Trophoblast cell (in vitro differentiated cells and primary cell): Measurements from ENCODE around the gene HS6ST3.

Source experiments
- DNase-seq, 2 donors: peaks; one replicate each; pipeline ENCODE4 v3.0.0-alpha.2; 2016
- H2AFZ ChIP-seq: 2 replicates; pipeline ENCODE4 v1.6.1; 2013; ENCODE audit warnings: low read length, moderate library complexity, mild to moderate bottlenecking; ENCODE audit not compliant: insufficient read depth, poor library complexity
- H2AK5ac ChIP-seq: 2 replicates; pipeline ENCODE4 v1.6.1; 2013; ENCODE audit warnings: mild to moderate bottlenecking, low read length
- H2BK120ac ChIP-seq: 2 replicates; pipeline ENCODE4 v1.6.1; 2013; ENCODE audit warnings: low read length, mild to moderate bottlenecking, moderate library complexity; ENCODE audit not compliant: insufficient read depth, poor library complexity
- H2BK12ac ChIP-seq: 2 replicates; pipeline ENCODE4 v1.6.1; 2013; ENCODE audit warnings: mild to moderate bottlenecking, low read length, moderate library complexity
- H2BK5ac ChIP-seq: 2 replicates; pipeline ENCODE4 v1.6.1; 2013; ENCODE audit warnings: low read length, low read depth, moderate library complexity, mild to moderate bottlenecking; ENCODE audit not compliant: poor library complexity
- H3K14ac ChIP-seq: 2 replicates; pipeline ENCODE4 v1.6.1; 2013; ENCODE audit warnings: mild to moderate bottlenecking, low read length
- H3K18ac ChIP-seq: 2 replicates; pipeline ENCODE4 v1.6.1; 2013; ENCODE audit warnings: mild to moderate bottlenecking, low read length
- H3K23ac ChIP-seq: 2 replicates; pipeline ENCODE4 v1.6.1; 2013; ENCODE audit warnings: low read length
- H3K27ac ChIP-seq: 2 replicates; pipeline ENCODE4 v1.5.1; 2013; ENCODE audit warnings: low read depth, mild to moderate bottlenecking, inconsistent platforms, low read length, moderate library complexity
- H3K27me3 ChIP-seq: 2 replicates; pipeline ENCODE4 v1.6.1; 2013; ENCODE audit warnings: inconsistent platforms, mild to moderate bottlenecking, low read length, moderate library complexity; ENCODE audit not compliant: insufficient read depth
- H3K36me3 ChIP-seq, 2 experiments: 1 replicate in 1 of 2; 2 replicates in 1 of 2; pipeline ENCODE4 v1.6.1; 2013; ENCODE audit warnings: low read length in 2 of 2, mild to moderate bottlenecking in 2 of 2, moderate library complexity in 1 of 2; ENCODE audit not compliant: insufficient read depth in 2 of 2, control insufficient read depth in 1 of 2
- H3K4ac ChIP-seq: 2 replicates; pipeline ENCODE4 v1.6.1; 2013; ENCODE audit warnings: low read depth, mild to moderate bottlenecking, low read length, moderate library complexity
- H3K4me1 ChIP-seq, 2 experiments: 1 replicate in 1 of 2; 2 replicates in 1 of 2; pipeline ENCODE4 v1.6.1; 2013; ENCODE audit warnings: low read length in 2 of 2, mild to moderate bottlenecking in 2 of 2, moderate library complexity in 1 of 2; ENCODE audit not compliant: insufficient read depth in 2 of 2, control insufficient read depth in 1 of 2
- H3K4me2 ChIP-seq: 2 replicates; pipeline ENCODE4 v1.6.1; 2013; ENCODE audit warnings: inconsistent platforms, mild to moderate bottlenecking, low read length, moderate library complexity
- H3K4me3 ChIP-seq: 2 replicates; pipeline ENCODE4 v1.5.1; 2013; ENCODE audit warnings: mild to moderate bottlenecking, low read depth, low read length, inconsistent platforms
- H3K79me1 ChIP-seq: one replicate; pipeline ENCODE4 v1.6.1; 2013; ENCODE audit warnings: low read length
- H3K79me2 ChIP-seq: 2 replicates; pipeline ENCODE4 v1.6.1; 2013; ENCODE audit warnings: low read length, mild to moderate bottlenecking; ENCODE audit not compliant: control insufficient read depth, insufficient read depth, poor library complexity
- H3K9ac ChIP-seq: 2 replicates; pipeline ENCODE4 v1.6.1; 2013; ENCODE audit warnings: mild to moderate bottlenecking, low read length
- H3K9me3 ChIP-seq: 2 replicates; pipeline ENCODE4 v1.6.1; 2013; ENCODE audit warnings: low read depth, mild to moderate bottlenecking, control low read depth, inconsistent platforms, low read length; ENCODE audit not compliant: insufficient read depth
- H4K12ac ChIP-seq: 2 replicates; pipeline ENCODE4 v1.6.1; 2013; ENCODE audit warnings: low read depth, mild to moderate bottlenecking, low read length, moderate library complexity
- H4K8ac ChIP-seq: 2 replicates; pipeline ENCODE4 v1.6.1; 2013; ENCODE audit warnings: low read depth, mild to moderate bottlenecking, low read length, moderate library complexity
- H4K91ac ChIP-seq: one replicate; pipeline ENCODE4 v1.6.1; 2013; ENCODE audit warnings: low read depth, mild to moderate bottlenecking, low read length, moderate library complexity
- WGBS: extraction: QIAGEN DNeasy Blood & Tissue Kit; methylation state at CpG from one replicate; pipeline ENCODE4 v1.1.7; 2013; ENCODE audit warnings: missing lambda C conversion rate; ENCODE audit not compliant: insufficient read length, insufficient coverage; ENCODE audit errors: extremely low coverage; 5-methylcytosine and 5-hydroxymethylcytosine counted together

Gene HS6ST3

DNA sequence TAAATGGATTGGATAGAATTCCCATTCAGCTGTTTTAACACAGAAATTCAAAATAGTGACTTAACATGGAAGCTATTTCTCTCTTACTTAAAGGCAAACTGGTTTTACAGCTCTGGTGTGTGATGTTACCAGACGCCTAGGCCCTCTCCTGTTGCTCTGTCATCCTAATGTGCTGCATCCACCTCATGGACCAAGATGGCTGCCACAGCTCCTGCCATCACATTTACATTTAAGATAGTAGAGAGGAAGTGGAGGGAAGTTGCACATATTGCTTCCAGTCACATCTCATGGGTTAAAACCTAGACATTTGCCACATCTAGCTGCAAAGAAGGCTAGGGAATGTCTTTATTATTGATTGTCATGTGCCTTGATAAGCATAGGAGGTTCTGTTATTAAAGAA, 746.8 kb downstream of the HS6ST3 start:
- Histone ChIP-seq H3K4me1 (peaks cover 3 to 5% of the 10 kb centered on the region in 2 experiments), H2BK120ac (no peak overlapping the region), H2BK5ac (no peak overlapping the region), H3K79me1 (no peaks in the 10 kb centered on the region), H3K4me2 (no peak overlapping the region), H3K27me3 (no peaks in the 10 kb centered on the region), H3K27ac (no peak overlapping the region), H2AK5ac (no peak overlapping the region), H3K9me3 (peaks cover 4% of the 10 kb centered on the region), H3K9ac (no peak overlapping the region), H3K79me2 (no peaks in the 10 kb centered on the region), H3K4ac (no peak overlapping the region), H4K91ac (no peak overlapping the region), H3K18ac (no peak overlapping the region), H3K36me3 (no peaks in the 10 kb centered on the region), H2BK12ac (no peak overlapping the region), H3K23ac (no peak overlapping the region), H3K4me3 (no peak overlapping the region), H4K12ac (no peak overlapping the region), H3K14ac (no peak overlapping the region), H2AFZ (no peak overlapping the region), H4K8ac (no peak overlapping the region)
- DNase-seq: peak; percentile 26 to 70
- no CpG with 5 or more reads among the region's 1 CpG for WGBS

DNA sequence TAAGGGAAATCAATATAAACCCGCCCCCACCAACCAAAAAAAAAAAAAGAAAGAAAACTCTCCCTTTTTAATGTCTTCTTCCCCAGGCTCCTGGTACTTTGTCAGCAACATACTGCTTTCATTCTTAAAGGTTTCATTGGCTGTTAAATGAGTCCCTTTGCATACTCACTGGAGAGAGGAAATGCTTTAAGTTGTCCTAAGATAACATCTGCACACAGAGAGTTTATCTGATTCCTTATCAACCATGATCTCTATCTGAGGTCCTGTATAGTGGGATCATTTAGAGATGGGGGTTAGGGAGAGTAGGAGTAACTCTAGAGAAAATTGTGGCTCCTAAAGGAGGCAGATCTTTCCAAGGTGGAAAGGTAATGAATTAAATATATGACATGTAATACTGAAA, 747.9 kb downstream of the HS6ST3 start:
- Histone ChIP-seq H4K12ac (no peak overlapping the region), H3K9me3 (peaks cover 5% of the 10 kb centered on the region), H3K4me1 (peaks cover 3 to 5% of the 10 kb centered on the region in 2 experiments), H3K14ac (no peak overlapping the region), H2AK5ac (no peak overlapping the region), H3K79me2 (no peaks in the 10 kb centered on the region), H4K8ac (no peak overlapping the region), H2AFZ (no peak overlapping the region), H2BK5ac (no peak overlapping the region), H3K79me1 (no peaks in the 10 kb centered on the region), H3K4me2 (no peak overlapping the region), H3K36me3 (no peaks in the 10 kb centered on the region), H4K91ac (no peak overlapping the region), H3K18ac (no peak overlapping the region), H3K27ac (no peak overlapping the region), H3K4me3 (no peak overlapping the region), H2BK120ac (no peak overlapping the region), H3K23ac (no peak overlapping the region), H3K4ac (no peak overlapping the region), H3K27me3 (no peaks in the 10 kb centered on the region), H2BK12ac (no peak overlapping the region), H3K9ac (no peak overlapping the region)
- peak in 1 of 2 donors; percentile 83 for DNase-seq
- WGBS: no CpG with 5 or more reads among the region's 1 CpG

DNA sequence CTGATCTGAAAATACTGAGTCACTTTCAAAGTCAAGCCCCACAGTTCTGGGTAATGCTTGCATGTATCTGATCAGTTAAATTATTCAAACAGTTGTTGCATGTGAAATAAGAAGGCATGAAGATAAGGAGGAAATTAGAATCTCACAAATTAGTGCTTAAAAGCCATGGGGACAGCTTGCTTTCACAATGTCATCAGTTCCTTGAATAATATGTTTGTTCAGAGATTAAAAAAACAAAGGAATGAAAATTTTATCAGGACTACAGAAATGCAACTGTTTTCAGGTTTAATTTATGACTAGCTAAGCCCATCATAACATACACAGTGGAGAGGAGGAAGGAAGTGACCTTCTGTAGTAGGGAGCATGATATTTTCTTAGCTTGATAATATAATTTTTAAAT, 754.3 kb downstream of the HS6ST3 start:
- Histone ChIP-seq H3K4me3 (no peak overlapping the region), H3K4me1 (no peaks in the 10 kb centered on the region), H2BK12ac (no peak overlapping the region), H3K27me3 (no peaks in the 10 kb centered on the region), H4K8ac (no peak overlapping the region), H2AK5ac (no peak overlapping the region), H4K12ac (no peak overlapping the region), H3K9ac (no peak overlapping the region), H3K79me1 (no peaks in the 10 kb centered on the region), H3K36me3 (no peaks in the 10 kb centered on the region), H2AFZ (no peak overlapping the region), H3K79me2 (no peaks in the 10 kb centered on the region), H3K27ac (no peak overlapping the region), H2BK120ac (no peak overlapping the region), H4K91ac (no peak overlapping the region), H3K14ac (no peak overlapping the region), H3K4ac (no peak overlapping the region), H2BK5ac (no peak overlapping the region), H3K23ac (no peak overlapping the region), H3K18ac (no peak overlapping the region), H3K4me2 (no peak overlapping the region), H3K9me3 (peaks cover 2% of the 10 kb centered on the region)
- no peak for DNase-seq

DNA sequence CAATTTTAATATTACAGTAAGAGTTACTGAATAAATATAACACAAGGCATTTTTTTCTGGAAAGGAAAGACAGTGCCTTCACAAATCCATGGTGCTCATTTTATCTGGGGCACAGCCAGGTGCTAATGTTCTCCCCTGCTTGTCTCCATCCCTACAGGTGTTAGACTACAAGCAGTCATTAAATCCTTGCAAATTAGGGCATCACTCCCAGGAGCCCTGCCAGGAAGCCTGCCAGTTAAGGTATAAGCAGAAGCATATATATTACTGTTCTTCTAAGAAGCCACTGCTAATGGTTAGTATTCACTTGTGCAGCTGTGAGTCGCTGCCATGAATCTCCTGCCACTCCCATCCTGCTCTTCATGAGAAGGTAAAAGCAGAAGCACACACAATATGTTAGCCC, 754.7 kb downstream of the HS6ST3 start:
- Histone ChIP-seq H4K91ac (no peak overlapping the region), H3K79me2 (no peaks in the 10 kb centered on the region), H3K14ac (no peak overlapping the region), H3K4me1 (no peaks in the 10 kb centered on the region), H2BK5ac (no peak overlapping the region), H3K79me1 (no peaks in the 10 kb centered on the region), H2BK12ac (no peak overlapping the region), H4K12ac (no peak overlapping the region), H3K18ac (no peak overlapping the region), H3K36me3 (no peaks in the 10 kb centered on the region), H2AFZ (no peak overlapping the region), H3K4me3 (no peak overlapping the region), H3K9me3 (peaks cover 2% of the 10 kb centered on the region), H3K23ac (no peak overlapping the region), H3K4me2 (no peak overlapping the region), H2AK5ac (no peak overlapping the region), H3K4ac (no peak overlapping the region), H2BK120ac (no peak overlapping the region), H3K27me3 (no peaks in the 10 kb centered on the region), H4K8ac (no peak overlapping the region), H3K27ac (no peak overlapping the region), H3K9ac (no peak overlapping the region)
- no peak for DNase-seq
- WGBS: no CpG with 5 or more reads among the region's 1 CpG
